SU-DHL-6 (cell line): ENCODE measurements around the gene BLOC1S5.

Source experiments
- H2AFZ ChIP-seq: fragments of 200-600 bp; sonication (generic); 2 replicates; pipeline ENCODE4 v1.6.1; 2014; ENCODE audit warnings: low read depth, mild to moderate bottlenecking, moderate library complexity, mixed read lengths, antibody characterized with exemption, low read length; ENCODE audit not compliant: severe bottlenecking
- H3F3A ChIP-seq: fragments of 200-600 bp; shearing (Covaris generic); 2 replicates; pipeline ENCODE4 v1.6.0; 2016; ENCODE audit warnings: antibody characterized with exemption, mild to moderate bottlenecking; ENCODE audit not compliant: insufficient read depth
- H3K27ac ChIP-seq: fragments of 200-600 bp; sonication (generic); 2 replicates; pipeline ENCODE4 v1.5.1; 2016; ENCODE audit warnings: low read depth, mild to moderate bottlenecking, low read length, moderate library complexity, mixed read lengths
- H3K27me3 ChIP-seq: fragments of 200-600 bp; sonication (generic), shearing (Covaris generic); 2 replicates; pipeline ENCODE4 v1.6.0; 2014; ENCODE audit warnings: mild to moderate bottlenecking, low read length
- H3K36me3 ChIP-seq: fragments of 200-600 bp; sonication (generic); 2 replicates; pipeline ENCODE4 v1.6.1; 2014; ENCODE audit warnings: mild to moderate bottlenecking, low read length, mixed read lengths
- H3K4me2 ChIP-seq: fragments of 300-600, 200-600 bp; shearing (Covaris generic), sonication (generic); 2 replicates; pipeline ENCODE4 v1.6.0; 2014; ENCODE audit warnings: low read length, low read depth, mild to moderate bottlenecking; ENCODE audit not compliant: poor library complexity, severe bottlenecking
- H3K4me3 ChIP-seq: fragments of 200-600 bp; sonication (generic); 2 replicates; pipeline ENCODE4 v1.5.1; 2014; ENCODE audit warnings: antibody characterized with exemption, low read length, mild to moderate bottlenecking, mixed read lengths; ENCODE audit not compliant: insufficient read depth, poor library complexity, severe bottlenecking
- H3K79me2 ChIP-seq: fragments of 200-600 bp; sonication (generic); 2 replicates; pipeline ENCODE4 v1.6.1; 2014; ENCODE audit warnings: mild to moderate bottlenecking, low read length, moderate library complexity; ENCODE audit not compliant: insufficient read depth
- H3K9ac ChIP-seq: fragments of 200-600 bp; sonication (generic); 2 replicates; pipeline ENCODE4 v1.7.0; 2014; ENCODE audit warnings: mild to moderate bottlenecking, low read length
- H3K9me2 ChIP-seq: fragments of 200-600 bp; sonication (generic); replicated peaks from 2 replicates; pipeline ENCODE4 v1.6.1; 2014; ENCODE audit warnings: low read length; ENCODE audit not compliant: insufficient read depth
- H3K9me3 ChIP-seq: fragments of 200-600 bp; sonication (generic); 2 replicates; pipeline ENCODE4 v1.6.1; 2014; ENCODE audit warnings: low read length, mixed read lengths; ENCODE audit not compliant: insufficient read depth
- H4K20me1 ChIP-seq: fragments of 200-600 bp; sonication (generic); 2 replicates; pipeline ENCODE4 v1.6.1; 2014; ENCODE audit warnings: low read depth, mild to moderate bottlenecking, antibody characterized with exemption, low read length, moderate library complexity, mixed read lengths
- CTCF ChIP-seq: fragments of 200-600 bp; sonication (generic); IDR thresholded peaks from one replicate; pipeline ENCODE4 v1.5.1; 2017; ENCODE audit warnings: antibody characterized with exemption, mild to moderate bottlenecking, low read length, moderate library complexity; ENCODE audit not compliant: insufficient read depth, poor library complexity, severe bottlenecking
- EZH2phosphoT487 ChIP-seq: fragments of 200-600 bp; sonication (generic), shearing (Covaris generic); conservative IDR thresholded peaks from 2 replicates; pipeline ENCODE4 v1.6.1; 2018; ENCODE audit warnings: mild to moderate bottlenecking, antibody characterized with exemption, low read length, moderate library complexity, mixed read lengths

Gene BLOC1S5

GRCh38 chr6:8006208-8006607 is 58.0 kb downstream of the BLOC1S5 start:
- peaks cover 6% of the 10 kb centered on the region; the same call in 1 of the 2 replicates for H4K20me1 ChIP-seq
- H3K9me2 ChIP-seq = no peaks in the 10 kb centered on the region
- H3K4me2 ChIP-seq = no peak overlapping the region
- H3K36me3 ChIP-seq = peaks cover 3% of the 10 kb centered on the region; the same call in 1 of the 2 replicates
- H3K79me2 ChIP-seq = no peaks in the 10 kb centered on the region
- H3K27me3 ChIP-seq = no peaks in the 10 kb centered on the region
- H3F3A ChIP-seq = no peaks in the 10 kb centered on the region; the same call in 1 of the 2 replicates
- no peaks in the 10 kb centered on the region for H3K9me3 ChIP-seq
- H2AFZ ChIP-seq = no peak overlapping the region
- H3K4me3 ChIP-seq = no peak overlapping the region
- H3K27ac ChIP-seq = no peak overlapping the region
- no peak overlapping the region for H3K9ac ChIP-seq
- TF ChIP-seq CTCF = peak; percentile 66
- no peak for TF ChIP-seq EZH2phosphoT487

- Histone ChIP-seq H3K79me2 (no peaks in the 10 kb centered on the region), H4K20me1 (peaks cover 6% of the 10 kb centered on the region; the same call in 1 of the 2 replicates), H3K27ac (no peak overlapping the region), H3K4me2 (no peak overlapping the region), H3K9me3 (no peaks in the 10 kb centered on the region), H2AFZ (no peak overlapping the region), H3K36me3 (no peaks in the 10 kb centered on the region), H3K9me2 (no peaks in the 10 kb centered on the region), H3K4me3 (no peak overlapping the region), H3K9ac (no peak overlapping the region), H3K27me3 (no peaks in the 10 kb centered on the region), H3F3A (no peaks in the 10 kb centered on the region; the same call in 1 of the 2 replicates)
- TF ChIP-seq EZH2phosphoT487 (no peak), CTCF (no peak)
Observed at GRCh38 chr6:8005136-8005535, 59.1 kb downstream of the BLOC1S5 start.

- Histone ChIP-seq H3K9ac (no peak overlapping the region), H3K9me3 (no peaks in the 10 kb centered on the region), H2AFZ (no peak overlapping the region), H3F3A (no peaks in the 10 kb centered on the region), H4K20me1 (no peaks in the 10 kb centered on the region), H3K36me3 (no peaks in the 10 kb centered on the region), H3K9me2 (no peaks in the 10 kb centered on the region), H3K4me2 (no peak overlapping the region), H3K79me2 (no peaks in the 10 kb centered on the region), H3K27me3 (no peaks in the 10 kb centered on the region), H3K4me3 (no peak overlapping the region), H3K27ac (no peak overlapping the region)
- TF ChIP-seq EZH2phosphoT487 = no peak
- no peak for TF ChIP-seq CTCF
Observed at GRCh38 chr6:8000636-8001035, 63.6 kb downstream of the BLOC1S5 start.
